Caco-2 (cell line): ENCODE data around the gene PDCD1. TPM values are rescaled to one million over a fixed set of nuclear protein-coding genes. Genes with fewer than 3 reads are reported as not detected.
A peak's percentile ranks its signal among the peaks of the same experiment; 100 is the strongest.

Experiments used
- BruUV-seq: library from RNA; stranded (reverse); fragments of 400-500 nt; replicated peaks from 2 replicates; lab custom pipeline; 2021; lab: Mats Ljungman, UMichigan
- CTCF ChIA-PET: fragments of 300-600 bp; sonication (Branson Sonifier 250); formaldehyde crosslinking; loops from one replicate; lab custom pipeline; 2022; ENCODE audit warnings: antibody characterized with exemption; lab: Charles Lee
- POLR2A ChIA-PET: fragments of 300-600 bp; sonication (Branson Sonifier 250); formaldehyde crosslinking; loops from one replicate; lab custom pipeline; 2022; ENCODE audit warnings: antibody characterized with exemption; lab: Charles Lee
- DNase-seq, 2 experiments: peaks; one replicate each; pipeline versions ENCODE4 v3.0.0 to v3.0.0-alpha.2; 2020 to 2022
- H3K27me3 ChIP-seq: replicated peaks from 2 replicates; pipeline ENCODE4 v1.6.0; 2011; ENCODE audit warnings: low read length; ENCODE audit not compliant: control insufficient read depth, insufficient read depth
- H3K36me3 ChIP-seq: 2 replicates; pipeline ENCODE4 v1.5.1; 2011; ENCODE audit warnings: low read length; ENCODE audit not compliant: control insufficient read depth, insufficient read depth
- H3K4me1 ChIP-seq: fragments of 250-450 bp; sonication (Bioruptor Pico); 2 replicates; pipeline ENCODE4 v1.5.1; 2020; ENCODE audit warnings: mild to moderate bottlenecking
- H3K4me3 ChIP-seq: 2 replicates; pipeline ENCODE4 v1.5.1; 2011; ENCODE audit warnings: low read depth, mild to moderate bottlenecking, control low read depth, low read length
- H3K9me3 ChIP-seq: fragments of 250-450 bp; sonication (Bioruptor Pico); 2 replicates; pipeline ENCODE4 v1.5.1; 2020; ENCODE audit warnings: mild to moderate bottlenecking, moderate library complexity
- H3K27ac Mint-ChIP-seq: one replicate; pipeline ENCODE4 v1.8.0; 2022; ENCODE audit warnings: mixed read lengths; ENCODE audit not compliant: unreplicated experiment
- H3K27me3 Mint-ChIP-seq: one replicate; pipeline ENCODE4 v1.8.0; 2022; ENCODE audit warnings: mixed read lengths; ENCODE audit not compliant: insufficient read depth, unreplicated experiment
- H3K36me3 Mint-ChIP-seq: one replicate; pipeline ENCODE4 v1.8.0; 2022; ENCODE audit warnings: mild to moderate bottlenecking, mixed read lengths; ENCODE audit not compliant: insufficient read depth, unreplicated experiment
- H3K4me1 Mint-ChIP-seq: one replicate; pipeline ENCODE4 v1.8.0; 2022; ENCODE audit warnings: low read depth, mixed read lengths; ENCODE audit not compliant: unreplicated experiment
- H3K4me3 Mint-ChIP-seq: one replicate; pipeline ENCODE4 v1.8.0; 2022; ENCODE audit warnings: mild to moderate bottlenecking, moderate library complexity, mixed read lengths; ENCODE audit not compliant: unreplicated experiment
- H3K9me3 Mint-ChIP-seq: one replicate; pipeline ENCODE4 v1.8.0; 2022; ENCODE audit warnings: mixed read lengths; ENCODE audit not compliant: unreplicated experiment
- intact Hi-C: fragments of 100-400 bp; cut with micrococcal nuclease; formaldehyde crosslinking; loops from one replicate; pipeline ENCODE4 v1.10.0; 2022; ENCODE audit not compliant: unreplicated experiment
- total RNA-seq: library from RNA; stranded (reverse); gene quantifications from 2 replicates; pipeline ENCODE4 v1.2.3, GENCODE V29; 2022
- TF ChIP-seq, protein P1 (sequence below), 2 experiments: fragments of 200-600 bp in 1 of 2; IDR thresholded peaks; 1 replicate in 1 of 2; 2 replicates in 1 of 2; pipeline versions ENCODE4 v1.5.1 to v1.8.0; 2011 to 2022; ENCODE audit warnings: antibody characterized with exemption in 1 of 2, control low read depth in 1 of 2, inconsistent platforms in 1 of 2, low read depth in 1 of 2, low read length in 1 of 2, mild to moderate bottlenecking in 1 of 2, moderate library complexity in 1 of 2; ENCODE audit not compliant: insufficient read depth in 1 of 2, severe bottlenecking in 1 of 2, unreplicated experiment in 1 of 2

PDCD1 gene
- total RNA-seq, 1 experiment from 2014 or later: not detected

DNA sequence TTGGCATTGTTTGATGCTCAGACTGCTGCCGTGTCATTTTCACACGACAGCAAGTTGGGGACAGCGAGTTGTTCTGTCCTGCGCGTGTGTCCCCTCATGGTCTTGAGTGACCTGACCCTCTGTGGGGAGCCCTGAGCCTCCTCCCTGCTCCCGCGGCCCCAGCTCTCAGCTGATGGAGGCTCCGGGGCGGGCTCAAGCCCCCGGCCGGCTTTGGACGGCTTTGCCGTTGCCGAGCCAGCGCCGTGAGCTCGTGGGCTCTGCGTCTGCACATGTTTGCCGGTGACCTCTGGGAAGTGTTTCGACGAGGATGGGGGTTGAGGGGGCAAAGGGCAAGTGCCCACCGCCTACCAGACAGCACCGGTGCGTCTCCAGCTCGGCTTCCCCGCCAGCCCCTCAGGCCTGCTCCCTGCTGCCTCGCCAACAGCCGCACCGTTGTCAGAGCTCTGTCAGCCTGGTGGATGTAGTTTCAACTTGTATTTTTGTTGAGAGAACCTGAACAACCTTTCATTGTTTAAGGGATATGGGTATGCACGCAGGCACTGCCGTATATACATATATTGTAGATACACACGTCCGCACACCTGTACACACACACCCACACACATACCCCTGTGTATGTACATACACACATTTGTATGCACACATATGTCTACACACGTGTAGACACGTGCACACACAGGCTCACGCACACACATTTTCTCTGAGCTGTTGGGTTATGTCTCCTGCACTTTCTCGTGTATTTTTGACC lies 13.7 kb downstream of the PDCD1 start:
- H3K27me3 ChIP-seq: no peaks in the 10 kb centered on the region
- Mint-ChIP-seq H3K36me3 (no peaks in the 10 kb centered on the region), H3K9me3 (no peaks in the 10 kb centered on the region), H3K4me3 (peak overlapping the region; percentile 68), H3K27me3 (no peaks in the 10 kb centered on the region), H3K4me1 (no peaks in the 10 kb centered on the region), H3K27ac (no peak overlapping the region)
- BruUV-seq: TSS peak; percentile 47
- DNase-seq: no peak
- ChIA-PET CTCF (no interaction called here), POLR2A (interaction anchor here (0.6 kb wide), 1 partner anchor 153 kb away, joined by 10 read pairs; no protein-coding TSS in a partner anchor)
- no peaks in the 10 kb centered on the region for H3K9me3 ChIP-seq
- H3K36me3 ChIP-seq: no peaks in the 10 kb centered on the region
- TF ChIP-seq, protein P1, sequence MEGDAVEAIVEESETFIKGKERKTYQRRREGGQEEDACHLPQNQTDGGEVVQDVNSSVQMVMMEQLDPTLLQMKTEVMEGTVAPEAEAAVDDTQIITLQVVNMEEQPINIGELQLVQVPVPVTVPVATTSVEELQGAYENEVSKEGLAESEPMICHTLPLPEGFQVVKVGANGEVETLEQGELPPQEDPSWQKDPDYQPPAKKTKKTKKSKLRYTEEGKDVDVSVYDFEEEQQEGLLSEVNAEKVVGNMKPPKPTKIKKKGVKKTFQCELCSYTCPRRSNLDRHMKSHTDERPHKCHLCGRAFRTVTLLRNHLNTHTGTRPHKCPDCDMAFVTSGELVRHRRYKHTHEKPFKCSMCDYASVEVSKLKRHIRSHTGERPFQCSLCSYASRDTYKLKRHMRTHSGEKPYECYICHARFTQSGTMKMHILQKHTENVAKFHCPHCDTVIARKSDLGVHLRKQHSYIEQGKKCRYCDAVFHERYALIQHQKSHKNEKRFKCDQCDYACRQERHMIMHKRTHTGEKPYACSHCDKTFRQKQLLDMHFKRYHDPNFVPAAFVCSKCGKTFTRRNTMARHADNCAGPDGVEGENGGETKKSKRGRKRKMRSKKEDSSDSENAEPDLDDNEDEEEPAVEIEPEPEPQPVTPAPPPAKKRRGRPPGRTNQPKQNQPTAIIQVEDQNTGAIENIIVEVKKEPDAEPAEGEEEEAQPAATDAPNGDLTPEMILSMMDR (IDR thresholded peaks at IDR 0.05; ENCODE audit: insufficient read depth in 1 of 2, low read depth in 1 of 2, low read length in 1 of 2, severe bottlenecking in 1 of 2, unreplicated experiment in 1 of 2): no peak
- peak overlapping the region; percentile 32 for H3K4me3 ChIP-seq
- H3K4me1 ChIP-seq: peaks cover 5% of the 10 kb centered on the region; the same call in 1 of the 2 replicates
- intact Hi-C loops: no loop called here

DNA sequence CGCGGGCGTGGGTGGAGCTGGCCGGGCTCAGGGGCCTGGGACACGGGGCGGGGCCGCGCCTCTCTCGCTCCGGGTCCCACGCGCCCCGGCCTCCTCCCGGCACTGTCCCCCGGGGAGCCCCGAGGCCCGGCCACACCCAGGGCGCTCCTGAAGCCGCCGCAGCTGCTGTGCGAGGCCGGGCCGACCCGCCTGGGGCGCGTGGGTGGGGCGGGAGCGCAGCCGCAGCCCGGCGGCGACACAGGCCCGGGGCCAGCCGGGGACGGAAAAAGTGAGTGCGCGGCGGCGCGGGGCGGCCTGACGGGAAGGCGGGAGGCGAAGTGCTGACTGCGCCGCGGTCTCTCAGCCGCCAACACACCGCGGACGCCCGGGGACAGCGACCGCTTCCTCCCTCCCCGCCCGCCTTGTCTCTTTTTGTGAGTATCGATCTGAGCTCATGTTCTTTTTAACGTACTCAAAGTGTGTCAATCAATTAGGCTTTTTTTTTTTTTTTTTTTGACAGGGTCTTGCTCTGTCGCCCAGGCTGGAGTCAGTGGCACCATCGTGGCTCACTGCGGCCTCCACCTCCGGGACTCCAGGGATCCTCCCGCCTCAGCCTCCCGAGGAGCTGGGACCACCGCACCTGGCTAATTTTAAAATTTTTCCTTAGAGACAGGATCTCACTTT lies 14.5 kb downstream of the PDCD1 start:
- Mint-ChIP-seq H3K9me3 (no peaks in the 10 kb centered on the region), H3K27me3 (no peaks in the 10 kb centered on the region), H3K4me1 (no peaks in the 10 kb centered on the region), H3K27ac (no peak overlapping the region), H3K36me3 (no peaks in the 10 kb centered on the region), H3K4me3 (peak overlapping the region; percentile 68)
- ChIA-PET POLR2A (interaction anchor here (0.6 kb wide), 1 partner anchor 152 kb away, joined by 10 read pairs; no protein-coding TSS in a partner anchor), CTCF (no interaction called here)
- peak; percentile 54 to 79 for DNase-seq
- Histone ChIP-seq H3K27me3 (no peaks in the 10 kb centered on the region), H3K9me3 (no peaks in the 10 kb centered on the region), H3K36me3 (no peaks in the 10 kb centered on the region), H3K4me1 (peaks cover 5% of the 10 kb centered on the region; the same call in 1 of the 2 replicates), H3K4me3 (peak overlapping the region; percentile 32)
- intact Hi-C loops: no loop called here
- TF ChIP-seq, protein P1 (IDR thresholded peaks at IDR 0.05; ENCODE audit: insufficient read depth in 1 of 2, low read depth in 1 of 2, low read length in 1 of 2, severe bottlenecking in 1 of 2, unreplicated experiment in 1 of 2): no peak
- BruUV-seq: no TSS peak

DNA sequence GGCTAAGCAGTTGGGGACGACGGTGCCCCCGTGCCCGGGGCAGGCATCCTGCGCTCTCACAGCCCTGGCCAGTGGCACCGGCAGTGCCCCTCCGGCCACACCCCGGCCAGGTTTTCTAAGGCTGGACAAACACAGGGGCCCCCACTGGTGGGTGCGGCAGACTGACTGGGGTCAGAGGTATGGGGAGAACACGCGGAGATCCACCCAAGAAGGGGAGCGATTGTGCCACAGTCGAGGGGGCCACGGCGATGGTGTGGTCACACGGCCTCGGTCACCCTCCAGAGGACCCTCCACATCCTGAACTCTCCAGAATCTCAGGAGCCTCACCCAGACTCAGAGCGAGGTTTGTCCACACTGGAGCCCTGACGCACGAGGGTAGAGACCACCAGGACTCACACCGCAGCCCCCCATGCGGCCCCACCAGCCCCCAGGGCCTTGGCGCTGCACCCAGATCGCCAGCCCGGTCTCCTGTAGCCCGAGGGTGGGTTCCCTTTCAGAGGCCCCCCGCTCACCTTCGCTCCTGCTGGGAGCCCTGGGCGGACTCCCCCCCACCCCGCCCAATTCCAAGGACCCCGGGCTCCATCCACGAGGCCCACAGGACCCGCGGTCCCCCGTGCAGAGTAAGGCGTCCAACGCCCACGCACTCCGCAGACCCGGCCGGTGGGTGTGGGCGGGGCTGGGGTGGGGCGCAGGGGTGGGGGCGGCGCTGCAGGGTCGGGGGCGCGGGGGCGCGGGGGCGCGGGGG lies 15.2 kb downstream of the PDCD1 start:
- no peaks in the 10 kb centered on the region for H3K36me3 Mint-ChIP-seq
- TF ChIP-seq, protein P1 (IDR thresholded peaks at IDR 0.05; ENCODE audit: insufficient read depth in 1 of 2, low read depth in 1 of 2, low read length in 1 of 2, severe bottlenecking in 1 of 2, unreplicated experiment in 1 of 2): no peak
- BruUV-seq: no TSS peak
- H3K9me3 Mint-ChIP-seq: no peaks in the 10 kb centered on the region
- H3K27ac Mint-ChIP-seq: no peak overlapping the region
- Histone ChIP-seq H3K36me3 (no peaks in the 10 kb centered on the region), H3K9me3 (no peaks in the 10 kb centered on the region), H3K4me3 (no peak overlapping the region), H3K27me3 (no peaks in the 10 kb centered on the region), H3K4me1 (peaks cover 5% of the 10 kb centered on the region; the same call in 1 of the 2 replicates)
- no peaks in the 10 kb centered on the region for H3K4me1 Mint-ChIP-seq
- peak overlapping the region; percentile 14 for H3K4me3 Mint-ChIP-seq
- DNase-seq: no peak
- no peaks in the 10 kb centered on the region for H3K27me3 Mint-ChIP-seq
- ChIA-PET POLR2A (no interaction called here), CTCF (no interaction called here)
- intact Hi-C loops: no loop called here
